CD8-positive, alpha-beta memory T cell (primary cell): Measurements from ENCODE around the gene BICD2. TPM values are rescaled to one million over a fixed set of nuclear protein-coding genes. Genes with fewer than 3 reads are reported as not detected.
A peak's percentile ranks its signal among the peaks of the same experiment; 100 is the strongest.

Experiments
- CTCF ChIA-PET: fragments of 350-600 bp; sonication (Branson Sonifier 250); formaldehyde crosslinking; loops from one replicate; lab custom pipeline; 2021; ENCODE audit warnings: antibody characterized with exemption; lab: Charles Lee
- POLR2A ChIA-PET: fragments of 350-600 bp; sonication (Branson Sonifier 250); formaldehyde crosslinking; loops from one replicate; lab custom pipeline; 2021; ENCODE audit warnings: antibody characterized with exemption; lab: Charles Lee
- DNase-seq, 5 donors: peaks; one replicate each; pipeline versions ENCODE4 v3.0.0 to v3.0.0-alpha.2; 2020 to 2022; ENCODE audit warnings: mixed read lengths in 1 of 5
- H3K27ac ChIP-seq: one replicate; pipeline ENCODE4 v1.7.0; 2013; ENCODE audit warnings: low read depth, mild to moderate bottlenecking, low read length, moderate library complexity
- H3K27me3 ChIP-seq: 2 replicates; pipeline ENCODE4 v1.7.0; 2013; ENCODE audit warnings: low read length, mild to moderate bottlenecking; ENCODE audit not compliant: insufficient read depth, poor library complexity, severe bottlenecking
- H3K36me3 ChIP-seq: 2 replicates; pipeline ENCODE4 v1.7.0; 2013; ENCODE audit warnings: mild to moderate bottlenecking, low read length, moderate library complexity; ENCODE audit not compliant: insufficient read depth
- H3K4me1 ChIP-seq: 2 replicates; pipeline ENCODE4 v1.7.0; 2013; ENCODE audit warnings: mild to moderate bottlenecking, low read length, moderate library complexity; ENCODE audit not compliant: insufficient read depth
- H3K4me3 ChIP-seq: 2 replicates; pipeline ENCODE4 v1.7.0; 2013; ENCODE audit warnings: mild to moderate bottlenecking, low read length
- H3K9me3 ChIP-seq: 2 replicates; pipeline ENCODE4 v1.7.0; 2013; ENCODE audit warnings: mild to moderate bottlenecking, low read length
- H3K27ac Mint-ChIP-seq, 8 donors: one replicate each; pipeline ENCODE4 v1.8.0; 2020 to 2021; ENCODE audit warnings: mixed read lengths in 8 of 8, mild to moderate bottlenecking in 6 of 8, inconsistent platforms in 3 of 8, moderate library complexity in 3 of 8
- H3K27me3 Mint-ChIP-seq, 2 donors: one replicate each; pipeline ENCODE4 v1.8.0; 2020 to 2021; ENCODE audit warnings: mixed read lengths in 2 of 2, mild to moderate bottlenecking in 1 of 2, moderate library complexity in 1 of 2
- H3K36me3 Mint-ChIP-seq, 3 donors: one replicate each; pipeline ENCODE4 v1.8.0; 2020 to 2021; ENCODE audit warnings: mixed read lengths in 3 of 3, inconsistent platforms in 1 of 3, mild to moderate bottlenecking in 1 of 3
- H3K4me1 Mint-ChIP-seq, 3 donors: one replicate each; pipeline ENCODE4 v1.8.0; 2020 to 2021; ENCODE audit warnings: mixed read lengths in 3 of 3, inconsistent platforms in 1 of 3, mild to moderate bottlenecking in 1 of 3
- H3K4me3 Mint-ChIP-seq, 7 donors: one replicate each; pipeline ENCODE4 v1.8.0; 2020 to 2021; ENCODE audit warnings: mixed read lengths in 7 of 7, mild to moderate bottlenecking in 6 of 7, moderate library complexity in 4 of 7, inconsistent platforms in 2 of 7
- H3K9me3 Mint-ChIP-seq, 5 donors: one replicate each; pipeline ENCODE4 v1.8.0; 2020 to 2022; ENCODE audit warnings: mixed read lengths in 5 of 5, mild to moderate bottlenecking in 3 of 5, moderate library complexity in 2 of 5, inconsistent platforms in 1 of 5
- polyA plus RNA-seq: library from polyadenylated mRNA; unstranded; fragments of 300-500 nt; fragmentation: Illumina TruSeq; gene quantifications from one replicate; pipeline ENCODE4 v1.2.3, GENCODE V29; 2021
- total RNA-seq, 2 experiments: library from RNA; stranded (reverse); gene quantifications; one replicate each; pipeline ENCODE4 v1.2.3, GENCODE V29; 2021

Gene BICD2
- total and polyA plus RNA-seq, 3 experiments from 2014 or later, result 18.6 to 27.1 (median 26.7) TPM

- Histone ChIP-seq H3K4me1 (no peaks in the 10 kb centered on the region), H3K27ac (no peak overlapping the region), H3K27me3 (no peaks in the 10 kb centered on the region), H3K4me3 (no peak overlapping the region), H3K36me3 (peaks cover 6% of the 10 kb centered on the region), H3K9me3 (no peaks in the 10 kb centered on the region)
- Mint-ChIP-seq H3K4me1 (peaks cover 23 to 45% (median 31%) of the 10 kb centered on the region in 3 donors), H3K27ac (peak overlapping the region in 4 of 8 donors; percentile 33 to 81 (median 50)), H3K9me3 (no peaks in the 10 kb centered on the region), H3K36me3 (peaks cover 0 to 59% (median 0%) of the 10 kb centered on the region in 3 donors), H3K27me3 (no peaks in the 10 kb centered on the region), H3K4me3 (no peak overlapping the region)
- DNase-seq, result no peak
- ChIA-PET POLR2A (no interaction called here), CTCF (no interaction called here)
Measured at GRCh38 chr9:92727716-92728700, 36.6 kb downstream of the BICD2 start.

GRCh38 chr9:92726971-92727715, 37.5 kb downstream of the BICD2 start:
- ChIA-PET POLR2A (no interaction called here), CTCF (interaction anchor here (1.5 kb wide), 1 partner anchor 11 kb away, joined by 3 read pairs; no protein-coding TSS in a partner anchor)
- Mint-ChIP-seq H3K4me3 (no peak overlapping the region), H3K27ac (peak overlapping the region in 6 of 8 donors; percentile 33 to 86 (median 46)), H3K9me3 (no peaks in the 10 kb centered on the region), H3K4me1 (peaks cover 19 to 41% (median 23%) of the 10 kb centered on the region in 3 donors), H3K36me3 (peaks cover 0 to 66% (median 0%) of the 10 kb centered on the region in 3 donors), H3K27me3 (no peaks in the 10 kb centered on the region)
- no peaks in the 10 kb centered on the region for H3K9me3 ChIP-seq
- no peak for DNase-seq
- no peak overlapping the region for H3K27ac ChIP-seq
- H3K4me3 ChIP-seq, result no peak overlapping the region
- H3K27me3 ChIP-seq, result no peaks in the 10 kb centered on the region
- H3K36me3 ChIP-seq, result peaks cover 6% of the 10 kb centered on the region
- H3K4me1 ChIP-seq, result no peaks in the 10 kb centered on the region

GRCh38 chr9:92726348-92726747, 38.3 kb downstream of the BICD2 start:
- Mint-ChIP-seq H3K27me3 (no peaks in the 10 kb centered on the region), H3K9me3 (no peaks in the 10 kb centered on the region), H3K36me3 (peaks cover 0 to 74% (median 0%) of the 10 kb centered on the region in 3 donors), H3K27ac (peak overlapping the region in 5 of 8 donors; percentile 50 to 82 (median 72)), H3K4me1 (peaks cover 12 to 42% (median 24%) of the 10 kb centered on the region in 3 donors), H3K4me3 (no peak overlapping the region)
- ChIA-PET CTCF (interaction anchor here (1.5 kb wide), 1 partner anchor 10 kb away, joined by 3 read pairs; no protein-coding TSS in a partner anchor), POLR2A (no interaction called here)
- no peaks in the 10 kb centered on the region for H3K27me3 ChIP-seq
- H3K27ac ChIP-seq, result no peak overlapping the region
- H3K36me3 ChIP-seq, result peaks cover 12% of the 10 kb centered on the region
- no peak for DNase-seq
- H3K4me1 ChIP-seq, result no peaks in the 10 kb centered on the region
- H3K9me3 ChIP-seq, result no peaks in the 10 kb centered on the region
- no peak overlapping the region for H3K4me3 ChIP-seq

- peaks cover 0 to 77% (median 2%) of the 10 kb centered on the region in 3 donors for H3K36me3 Mint-ChIP-seq
- CTCF ChIA-PET, result interaction anchor here (1.5 kb wide), 1 partner anchor 10 kb away, joined by 3 read pairs; no protein-coding TSS in a partner anchor
- Histone ChIP-seq H3K4me3 (no peak overlapping the region), H3K4me1 (no peaks in the 10 kb centered on the region), H3K27ac (no peak overlapping the region), H3K36me3 (peaks cover 13% of the 10 kb centered on the region), H3K27me3 (no peaks in the 10 kb centered on the region), H3K9me3 (no peaks in the 10 kb centered on the region)
- H3K9me3 Mint-ChIP-seq, result no peaks in the 10 kb centered on the region
- POLR2A ChIA-PET, result no interaction called here
- peaks cover 12 to 39% (median 27%) of the 10 kb centered on the region in 3 donors for H3K4me1 Mint-ChIP-seq
- no peaks in the 10 kb centered on the region for H3K27me3 Mint-ChIP-seq
- H3K4me3 Mint-ChIP-seq, result no peak overlapping the region
- no peak for DNase-seq
- H3K27ac Mint-ChIP-seq, result peak overlapping the region in 4 of 8 donors; percentile 66 to 82 (median 77)
Measured at GRCh38 chr9:92725766-92726165, 38.9 kb downstream of the BICD2 start.

GRCh38 chr9:92725266-92725545, 39.4 kb downstream of the BICD2 start:
- Histone ChIP-seq H3K27ac (no peak overlapping the region), H3K4me1 (no peaks in the 10 kb centered on the region), H3K36me3 (peaks cover 19% of the 10 kb centered on the region), H3K9me3 (no peaks in the 10 kb centered on the region), H3K4me3 (no peak overlapping the region), H3K27me3 (no peaks in the 10 kb centered on the region)
- ChIA-PET POLR2A (no interaction called here), CTCF (interaction anchor here (1.5 kb wide), 1 partner anchor 9 kb away, joined by 3 read pairs; no protein-coding TSS in a partner anchor)
- DNase-seq, result no peak
- Mint-ChIP-seq H3K27me3 (no peaks in the 10 kb centered on the region), H3K27ac (peak overlapping the region in 2 of 8 donors; percentile 38 to 74), H3K4me3 (no peak overlapping the region), H3K9me3 (no peaks in the 10 kb centered on the region), H3K4me1 (peaks cover 12 to 35% (median 21%) of the 10 kb centered on the region in 3 donors), H3K36me3 (peaks cover 3 to 83% (median 6%) of the 10 kb centered on the region in 3 donors)

- CTCF ChIA-PET, result no interaction called here
- Mint-ChIP-seq H3K36me3 (peaks cover 3 to 88% (median 8%) of the 10 kb centered on the region in 3 donors), H3K27ac (peak overlapping the region in 7 of 8 donors; percentile 9 to 80 (median 47)), H3K27me3 (no peaks in the 10 kb centered on the region), H3K4me1 (peaks cover 12 to 35% (median 21%) of the 10 kb centered on the region in 3 donors), H3K9me3 (no peaks in the 10 kb centered on the region), H3K4me3 (no peak overlapping the region)
- H3K27ac ChIP-seq, result no peak overlapping the region
- H3K4me1 ChIP-seq, result no peaks in the 10 kb centered on the region
- no peaks in the 10 kb centered on the region for H3K9me3 ChIP-seq
- H3K4me3 ChIP-seq, result no peak overlapping the region
- peaks cover 24% of the 10 kb centered on the region for H3K36me3 ChIP-seq
- POLR2A ChIA-PET, result no interaction called here
- H3K27me3 ChIP-seq, result no peaks in the 10 kb centered on the region
- DNase-seq, result no peak
Measured at GRCh38 chr9:92724528-92725265, 39.9 kb downstream of the BICD2 start.

- H3K9me3 Mint-ChIP-seq, result no peaks in the 10 kb centered on the region
Measured at GRCh38 chr9:92723801-92724323, 40.8 kb downstream of the BICD2 start.

More at GRCh38 chr9:92723801-92724323, 40.8 kb downstream of the BICD2 start:
- Mint-ChIP-seq H3K27me3 (no peaks in the 10 kb centered on the region), H3K4me3 (no peak overlapping the region), H3K36me3 (peaks cover 3 to 89% (median 8%) of the 10 kb centered on the region in 3 donors), H3K4me1 (peaks cover 12 to 35% (median 21%) of the 10 kb centered on the region in 3 donors), H3K27ac (peak overlapping the region in 5 of 8 donors; percentile 9 to 80 (median 47))
- Histone ChIP-seq H3K36me3 (peaks cover 25% of the 10 kb centered on the region), H3K27me3 (no peaks in the 10 kb centered on the region), H3K4me3 (no peak overlapping the region), H3K4me1 (no peaks in the 10 kb centered on the region), H3K27ac (no peak overlapping the region), H3K9me3 (no peaks in the 10 kb centered on the region)
- POLR2A ChIA-PET, result no interaction called here
- CTCF ChIA-PET, result no interaction called here
- no peak for DNase-seq
